DMS79 treated with DMSO at 0.1 percent for 48 hours (cell line): ENCODE data around the gene OSBPL1A.
A peak's percentile ranks its signal among the peaks of the same experiment; 100 is the strongest.

Experiments used
- DNase-seq: peaks from one replicate; lab custom pipeline; 2025; lab: John Stamatoyannopoulos, UW

Gene OSBPL1A

DNA sequence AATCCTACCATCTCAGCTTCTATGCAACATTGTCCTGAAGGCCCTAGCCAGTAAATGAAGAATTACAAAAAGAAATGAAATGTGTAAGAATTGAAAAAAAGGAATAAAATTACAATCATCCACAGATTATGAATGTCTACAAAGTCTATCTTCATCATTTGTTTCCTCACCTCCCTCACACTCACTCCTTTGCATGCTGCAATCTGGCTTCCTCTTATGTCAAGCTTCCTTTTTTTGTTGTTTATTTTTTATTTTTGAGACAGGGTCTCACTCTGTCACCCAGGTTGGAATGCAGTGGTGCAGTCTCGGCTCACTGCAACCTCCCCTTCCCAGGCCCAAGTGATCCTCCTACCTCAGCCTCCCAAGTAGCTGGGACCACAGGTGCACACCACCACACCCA lies 129.7 kb downstream of the OSBPL1A start:
- DNase-seq = no peak

GRCh38 chr18:24266131-24266530 lies 131.5 kb downstream of the OSBPL1A start:
- DNase-seq = no peak

GRCh38 chr18:24265502-24266064 lies 132.0 kb downstream of the OSBPL1A start:
- DNase-seq = peak; percentile 24

GRCh38 chr18:24263050-24263449 lies 134.6 kb downstream of the OSBPL1A start:
- DNase-seq = no peak

DNA sequence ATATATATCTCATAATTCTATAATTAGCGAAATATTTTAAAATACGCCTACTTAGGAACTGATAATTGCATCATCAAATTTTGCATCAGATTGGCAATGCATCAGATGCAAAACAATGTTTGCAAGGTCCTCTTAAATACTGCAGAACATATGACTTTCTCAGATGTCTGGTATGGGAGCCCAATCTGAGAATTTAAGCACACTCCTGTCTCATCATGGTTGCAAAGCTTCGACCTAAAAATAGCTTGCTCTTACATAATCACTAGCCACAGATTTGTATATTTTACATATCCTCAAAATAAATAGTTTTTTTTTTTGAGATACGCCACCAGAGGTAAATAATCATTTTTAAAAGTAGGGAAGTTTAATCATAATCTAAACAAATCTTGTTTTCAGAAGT lies 135.5 kb downstream of the OSBPL1A start:
- no peak for DNase-seq

DNA sequence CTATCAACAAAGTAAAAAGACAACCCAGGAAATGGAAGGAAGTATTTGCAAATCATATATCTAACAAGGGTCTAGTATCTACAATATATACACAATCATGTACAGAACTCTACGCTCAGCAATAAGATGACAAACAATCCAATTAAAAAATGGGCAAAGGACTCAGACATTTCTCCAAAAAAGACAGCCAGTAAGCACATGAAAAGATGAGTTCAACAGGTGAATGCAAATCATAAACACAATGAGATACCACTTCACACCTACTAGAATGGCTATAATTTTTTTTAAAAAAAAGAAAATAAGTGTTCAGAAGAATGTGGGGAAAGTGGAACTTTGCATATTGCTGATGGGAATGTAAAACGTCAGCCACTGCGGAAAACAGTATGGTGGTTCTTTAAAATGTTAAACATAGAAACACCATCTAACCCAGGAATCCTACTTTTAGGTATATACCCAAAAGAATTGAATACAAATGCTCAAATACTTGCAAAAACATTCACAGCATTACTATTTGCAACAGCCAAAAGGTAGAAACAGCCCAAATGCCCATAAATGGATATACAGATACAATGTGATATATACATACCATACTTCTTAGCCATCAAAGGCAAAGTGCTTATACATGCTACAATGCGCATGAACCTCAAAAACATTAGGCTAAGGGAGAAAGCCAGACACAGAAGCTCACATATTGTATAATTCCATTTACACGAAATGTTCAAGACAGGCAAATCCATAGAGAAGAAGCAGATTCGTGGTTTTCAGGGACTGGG lies 137.6 kb downstream of the OSBPL1A start:
- no peak for DNase-seq

DNA sequence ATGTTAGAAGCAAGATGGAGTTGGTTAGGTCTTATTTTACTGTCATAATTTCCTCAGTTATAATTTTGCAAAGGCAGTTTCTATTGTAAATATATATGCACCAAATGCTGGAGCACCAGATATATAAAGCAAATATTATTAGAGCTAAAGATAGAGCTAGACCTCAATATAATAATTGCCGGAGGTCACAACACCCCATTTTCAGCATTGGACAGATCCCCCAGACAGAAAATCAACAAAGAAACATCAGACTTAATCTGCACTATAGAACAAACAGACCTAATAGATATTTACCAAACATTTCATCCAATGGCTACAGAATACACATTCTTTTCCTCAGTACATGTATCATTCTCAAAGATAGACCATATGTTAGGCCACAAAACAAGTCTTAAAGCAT lies 143.6 kb downstream of the OSBPL1A start:
- DNase-seq = no peak

- no peak for DNase-seq
These were observed 147.9 kb downstream of the OSBPL1A start for GRCh38 chr18:24249716-24250115.

- DNase-seq = no peak
These were observed 149.3 kb downstream of the OSBPL1A start for GRCh38 chr18:24248359-24248758.

DNA sequence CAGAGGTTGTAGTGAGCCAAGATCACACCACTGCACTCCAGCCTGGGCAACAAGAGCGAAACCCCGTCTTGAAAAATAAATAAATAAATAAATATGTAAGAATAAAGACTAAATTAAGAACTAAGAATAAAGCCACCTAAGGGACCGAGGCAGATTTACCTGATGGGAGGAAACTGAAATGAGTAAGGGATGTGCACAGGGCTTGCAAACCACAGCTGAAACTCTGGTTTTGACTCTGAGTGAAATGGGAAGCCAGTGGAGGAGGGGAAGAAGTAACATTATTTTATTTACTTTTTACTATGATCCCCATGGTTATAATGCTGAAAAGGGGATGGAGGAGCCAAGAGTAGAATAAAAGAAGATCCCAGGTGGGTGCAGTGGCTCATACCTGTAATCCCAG lies 151.5 kb downstream of the OSBPL1A start:
- no peak for DNase-seq

DNA sequence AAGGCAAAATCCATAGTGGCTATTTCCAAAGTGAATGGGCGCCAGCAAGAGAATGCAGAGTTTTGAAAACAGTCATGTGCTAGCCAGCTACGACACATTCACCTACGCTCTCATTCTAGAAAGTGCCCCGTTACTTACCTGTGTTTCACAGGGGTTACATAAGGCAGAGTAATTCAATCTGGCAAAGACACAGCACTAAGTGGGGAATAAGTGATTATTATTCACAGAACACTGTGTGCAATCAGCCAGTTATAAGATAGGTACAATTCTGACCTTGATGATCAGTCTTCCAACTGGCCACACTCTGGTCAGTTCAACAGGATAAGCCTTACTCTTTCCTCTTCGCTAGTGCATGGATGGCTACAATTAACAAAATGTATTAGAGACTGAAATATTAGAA lies 152.9 kb downstream of the OSBPL1A start:
- DNase-seq = no peak

- no peak for DNase-seq
These were observed 153.9 kb downstream of the OSBPL1A start for GRCh38 chr18:24243677-24244076.

GRCh38 chr18:24239341-24239740 lies 158.3 kb downstream of the OSBPL1A start:
- no peak for DNase-seq

- no peak for DNase-seq
These were observed 159.2 kb downstream of the OSBPL1A start for GRCh38 chr18:24238387-24238786.

DNA sequence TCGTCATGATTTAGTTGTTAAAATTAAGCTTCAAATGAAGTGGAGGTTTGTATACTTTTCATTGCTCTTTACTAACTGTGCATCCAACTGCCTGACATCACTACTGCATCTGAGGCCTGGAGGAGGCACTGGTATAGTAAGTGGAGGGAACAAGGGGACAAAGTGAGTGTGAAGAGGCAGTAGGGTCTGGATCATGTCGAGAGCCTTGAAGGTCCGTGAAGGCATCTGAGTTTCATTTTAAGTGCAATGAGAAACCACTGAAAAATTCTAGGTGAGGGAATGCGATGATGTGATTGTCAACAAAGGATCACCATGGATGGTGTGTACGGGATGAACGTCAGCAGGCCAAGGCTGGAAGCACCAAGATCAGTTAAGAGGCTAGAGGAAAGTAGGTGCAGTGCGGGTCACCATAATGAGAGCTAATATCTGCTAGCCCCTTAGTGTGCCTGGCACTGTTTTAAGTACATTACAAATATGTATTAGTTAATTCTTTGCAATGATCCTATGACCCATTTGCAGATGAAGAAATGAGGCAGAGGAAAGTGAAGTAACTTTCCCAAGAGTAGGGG lies 162.7 kb downstream of the OSBPL1A start:
- no peak for DNase-seq

DNA sequence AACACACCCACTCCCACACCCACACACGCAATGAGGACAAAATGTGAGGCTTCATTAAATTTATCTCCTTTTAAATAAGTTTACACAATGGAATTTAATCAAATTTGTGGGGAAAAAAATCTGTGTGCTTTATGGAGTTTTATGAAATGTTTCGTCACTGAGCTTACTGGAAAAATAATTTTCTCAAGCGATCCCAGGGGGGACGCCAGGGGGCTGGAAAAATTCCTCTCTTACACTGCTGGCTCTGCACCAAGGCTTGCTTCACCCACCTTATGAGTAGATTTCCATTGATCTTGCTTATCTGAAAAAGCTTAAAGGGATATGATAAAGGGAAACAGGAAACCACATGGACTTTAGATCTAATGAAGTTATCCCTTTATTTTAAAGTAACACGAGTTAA lies 163.3 kb downstream of the OSBPL1A start:
- DNase-seq = no peak

- no peak for DNase-seq
These were observed 164.8 kb downstream of the OSBPL1A start for GRCh38 chr18:24232800-24233199.

DNA sequence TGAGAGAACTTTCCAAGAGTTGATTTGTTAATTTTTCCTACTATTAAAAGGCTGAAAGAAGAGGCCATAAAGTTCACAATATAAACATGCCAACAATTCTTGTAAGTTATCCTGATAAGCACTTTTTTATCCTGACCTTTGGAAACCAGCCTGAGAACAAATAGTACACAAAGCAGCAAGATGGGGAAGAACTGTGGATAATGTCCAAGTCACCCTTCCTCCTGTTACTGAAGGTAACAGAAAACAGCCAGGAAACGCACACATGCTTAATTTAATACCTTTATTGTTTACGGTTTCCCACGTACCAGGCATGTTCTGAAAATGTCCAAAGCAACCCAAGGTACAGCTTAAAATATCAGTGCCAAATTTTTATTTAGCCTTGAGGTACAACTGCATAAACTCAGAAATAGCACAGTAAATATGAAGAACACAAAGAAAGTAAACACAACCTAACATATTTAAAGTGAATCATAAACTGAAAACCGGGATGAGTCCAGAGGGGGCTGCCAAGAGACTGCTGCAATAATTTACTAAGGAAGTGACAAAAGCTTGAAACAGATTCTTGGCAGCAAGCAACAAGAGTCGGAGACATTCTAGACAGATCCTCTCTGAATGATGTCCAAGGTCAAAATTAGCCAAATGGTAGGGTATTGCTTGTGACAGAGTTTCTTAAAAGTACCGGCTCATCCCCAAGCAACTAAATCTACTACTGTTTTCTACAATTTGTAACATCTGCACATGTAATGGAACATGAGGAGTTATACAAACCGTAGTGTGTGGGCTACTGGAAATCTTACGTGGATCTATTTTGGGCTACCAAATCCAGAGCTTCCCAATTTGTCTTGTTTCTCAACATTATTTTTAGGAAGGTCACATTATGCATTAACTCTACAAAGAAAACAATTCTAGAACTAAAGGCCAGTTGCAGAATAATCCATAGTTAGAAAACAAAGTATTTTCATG lies 165.6 kb downstream of the OSBPL1A start:
- no peak for DNase-seq

DNA sequence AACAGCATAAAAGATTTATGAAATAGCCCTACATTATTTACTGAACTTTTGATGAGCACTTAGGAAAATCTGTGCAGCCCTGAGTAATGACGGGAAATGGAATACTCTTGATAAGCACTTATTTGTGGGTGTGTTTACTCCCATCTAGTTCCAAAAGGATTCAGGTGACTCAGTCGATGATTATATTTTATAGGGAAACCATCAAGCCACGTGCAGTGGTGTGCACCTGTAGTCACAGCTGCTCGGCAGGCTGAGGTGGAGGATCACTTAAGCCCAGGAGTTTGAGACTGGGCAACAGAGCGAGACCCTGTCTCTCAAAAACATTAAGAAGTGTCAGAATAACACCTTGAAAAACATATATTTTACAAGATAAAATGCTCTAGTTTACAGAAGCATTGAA lies 166.9 kb downstream of the OSBPL1A start:
- DNase-seq = no peak

- no peak for DNase-seq
These were observed 169.0 kb downstream of the OSBPL1A start for GRCh38 chr18:24228667-24229041.

- DNase-seq = no peak
These were observed 169.5 kb downstream of the OSBPL1A start for GRCh38 chr18:24227977-24228666.

DNA sequence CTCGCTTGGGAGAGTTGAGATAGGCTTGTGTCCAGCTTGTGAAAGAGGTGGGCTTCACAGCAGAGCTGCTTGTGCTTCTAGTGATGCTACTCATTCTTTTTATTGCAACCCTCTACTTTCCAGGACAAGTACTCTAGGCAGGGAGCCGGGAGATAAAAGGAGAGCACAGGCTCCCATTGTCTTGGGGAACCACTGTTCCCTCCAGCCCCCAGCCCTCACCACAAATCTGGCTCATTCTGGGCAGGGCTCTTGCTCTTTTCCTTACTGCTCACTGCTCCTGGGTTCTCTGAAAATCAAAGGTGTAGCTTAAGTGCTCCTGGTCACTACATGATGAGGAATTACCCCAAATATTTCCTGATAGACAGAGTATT lies 177.3 kb downstream of the OSBPL1A start:
- DNase-seq = no peak
